PC-9 (cell line): ENCODE results near the gene HTR3C.

Experiments used
- CTCF ChIP-seq: fragments of 200-600 bp; sonication (generic); conservative IDR thresholded peaks from 2 replicates; pipeline ENCODE4 v1.6.1; 2017; ENCODE audit warnings: mixed run types, antibody characterized with exemption, mild to moderate bottlenecking, moderate library complexity
- EZH2 ChIP-seq: fragments of 200-600 bp; sonication (generic); IDR thresholded peaks from 2 replicates; pipeline ENCODE4 v1.8.0; 2017; ENCODE audit warnings: antibody characterized with exemption, low read depth

DNA sequence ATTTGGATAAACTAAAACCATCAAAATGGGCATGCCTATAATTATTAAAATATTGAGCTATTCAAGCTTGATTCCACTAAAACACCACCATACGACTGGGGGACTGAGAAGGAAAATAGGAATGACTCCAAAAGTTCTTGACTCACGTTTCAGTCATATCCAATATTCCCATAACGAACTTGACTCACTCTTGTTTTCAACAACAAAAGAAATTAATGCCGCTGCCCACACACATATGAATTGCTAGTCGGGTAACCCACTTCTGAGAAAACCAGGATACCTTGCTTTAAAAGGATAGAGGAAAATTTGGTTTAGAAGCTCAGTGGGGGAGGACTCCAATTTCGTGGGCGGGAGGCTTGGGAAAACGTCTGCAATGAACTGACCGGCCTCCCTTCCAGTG lies 5.2 kb downstream of the HTR3C start:
- TF ChIP-seq CTCF (no peak), EZH2 (no peak)
